RWPE2 (cell line): ENCODE measurements around the gene IFRD1.

ENCODE experiments used
- ATAC-seq: fragments of 200-7000 bp; cut with Tn5 transposase; 3 replicates; pipeline ENCODE4 v1.9.1; 2021; ENCODE audit warnings: low read depth
- DNase-seq: peaks from one replicate; pipeline ENCODE4 v3.0.0-alpha.2; 2020; ENCODE audit warnings: low spot score
- H3K27ac ChIP-seq: fragments of 450-650 bp; 2 replicates; pipeline ENCODE4 v1.5.1; 2017; ENCODE audit warnings: mild to moderate bottlenecking; ENCODE audit not compliant: poor library complexity, severe bottlenecking
- H3K27me3 ChIP-seq: fragments of 250-450 bp; sonication (Bioruptor Pico); 2 replicates; pipeline ENCODE4 v1.5.1; 2021; ENCODE audit warnings: mild to moderate bottlenecking, moderate library complexity; ENCODE audit not compliant: insufficient read depth, poor library complexity, severe bottlenecking
- H3K36me3 ChIP-seq: fragments of 250-450 bp; sonication (Bioruptor Pico); 2 replicates; pipeline ENCODE4 v1.5.1; 2020; ENCODE audit warnings: low read depth, mild to moderate bottlenecking, moderate library complexity
- H3K4me1 ChIP-seq: fragments of 250-450 bp; sonication (Bioruptor Pico); 2 replicates; pipeline ENCODE4 v1.5.1; 2021; ENCODE audit warnings: mild to moderate bottlenecking, moderate library complexity; ENCODE audit not compliant: insufficient read depth, poor library complexity, severe bottlenecking
- H3K4me3 ChIP-seq: fragments of 250-450 bp; sonication (Bioruptor Pico); 2 replicates; pipeline ENCODE4 v1.5.1; 2021; ENCODE audit warnings: mild to moderate bottlenecking, moderate library complexity; ENCODE audit not compliant: severe bottlenecking
- H3K9me3 ChIP-seq: fragments of 250-450 bp; sonication (Bioruptor Pico); 2 replicates; pipeline ENCODE4 v1.5.1; 2021; ENCODE audit warnings: mild to moderate bottlenecking, moderate library complexity; ENCODE audit not compliant: severe bottlenecking
- CTCF ChIP-seq: fragments of 450-650 bp; IDR thresholded peaks from one replicate; pipeline ENCODE4 v1.5.1; 2017; ENCODE audit warnings: mild to moderate bottlenecking, moderate library complexity; ENCODE audit not compliant: poor library complexity, severe bottlenecking

Gene IFRD1

GRCh38 chr7:112449902-112450806, at the start of gene IFRD1:
TSS of gene IFRD1 (plus strand) at chr7:112450460. CDS start at chr7:112450689, 229 bp downstream.
- DNase-seq = peak; percentile 99
- peak within 1 kb of the TSS; percentile 58 for H3K27ac ChIP-seq
- peak; percentile 83 for ATAC-seq
- no peak for TF ChIP-seq CTCF
- no peaks in the 10 kb centered on the region for H3K9me3 ChIP-seq
- H3K36me3 ChIP-seq = peaks cover 2% of the 10 kb centered on the region
- peaks cover 23% of the 10 kb centered on the region for H3K4me1 ChIP-seq
- H3K4me3 ChIP-seq = peak within 1 kb of the TSS; percentile 92
- no peaks in the 10 kb centered on the region for H3K27me3 ChIP-seq

GRCh38 chr7:112404321-112404720, 45.9 kb upstream of the IFRD1 start:
- TF ChIP-seq CTCF = no peak
- no peaks in the 10 kb centered on the region for H3K36me3 ChIP-seq
- H3K9me3 ChIP-seq = no peaks in the 10 kb centered on the region
- ATAC-seq (no peak), DNase-seq (no peak)
- H3K4me3 ChIP-seq = no peak overlapping the region
- no peak overlapping the region for H3K27ac ChIP-seq
- no peaks in the 10 kb centered on the region for H3K4me1 ChIP-seq
- H3K27me3 ChIP-seq = no peaks in the 10 kb centered on the region

GRCh38 chr7:112405286-112405685, 45.0 kb upstream of the IFRD1 start:
- ATAC-seq (no peak), DNase-seq (no peak)
- H3K36me3 ChIP-seq = no peaks in the 10 kb centered on the region
- no peaks in the 10 kb centered on the region for H3K9me3 ChIP-seq
- no peak overlapping the region for H3K4me3 ChIP-seq
- no peak overlapping the region for H3K27ac ChIP-seq
- no peaks in the 10 kb centered on the region for H3K4me1 ChIP-seq
- no peaks in the 10 kb centered on the region for H3K27me3 ChIP-seq
- no peak for TF ChIP-seq CTCF

GRCh38 chr7:112407261-112407660, 43.0 kb upstream of the IFRD1 start:
- Histone ChIP-seq H3K27me3 (no peaks in the 10 kb centered on the region), H3K4me3 (no peak overlapping the region), H3K27ac (no peak overlapping the region), H3K36me3 (no peaks in the 10 kb centered on the region), H3K4me1 (no peaks in the 10 kb centered on the region), H3K9me3 (no peaks in the 10 kb centered on the region)
- ATAC-seq (no peak), DNase-seq (no peak)
- TF ChIP-seq CTCF = no peak

GRCh38 chr7:112410092-112410491, 40.2 kb upstream of the IFRD1 start:
- peak; percentile 32; the same call in 1 of the 3 replicates for ATAC-seq
- Histone ChIP-seq H3K4me3 (no peak overlapping the region), H3K27ac (no peak overlapping the region), H3K9me3 (no peaks in the 10 kb centered on the region), H3K4me1 (no peaks in the 10 kb centered on the region), H3K36me3 (no peaks in the 10 kb centered on the region), H3K27me3 (no peaks in the 10 kb centered on the region)
- DNase-seq = no peak
- no peak for TF ChIP-seq CTCF
